HG03432 (cell line): ENCODE measurements around the gene FOXP1.

Experiments
- ATAC-seq: cut with Tn5 transposase; IDR thresholded peaks from one replicate; pipeline ENCODE4 v1.9.1; 2021; ENCODE audit warnings: mild to moderate bottlenecking, moderate library complexity; ENCODE audit not compliant: unreplicated experiment

FOXP1 gene

DNA sequence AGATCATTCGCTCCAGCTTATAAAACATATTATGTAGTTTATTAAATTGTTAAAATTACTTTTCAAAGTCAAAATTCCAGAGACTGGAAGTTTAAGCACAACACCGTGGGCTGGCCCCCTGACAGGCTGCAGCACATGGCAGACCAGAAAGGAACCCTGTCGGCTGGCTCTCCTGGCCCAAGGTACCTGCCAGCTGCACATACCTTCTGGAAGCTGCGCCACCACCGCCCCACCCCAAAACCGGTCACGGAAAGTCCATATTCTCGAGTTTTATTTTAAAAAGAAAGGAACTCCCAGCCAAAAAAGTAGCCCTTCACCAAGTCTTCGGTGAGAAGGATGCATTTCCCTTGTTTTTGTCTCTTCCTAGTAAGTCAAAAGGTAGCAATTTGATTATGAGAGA is 94.6 kb downstream of the FOXP1 start:
- ATAC-seq: no peak

GRCh38 chr3:71488391-71488809 is 95.1 kb downstream of the FOXP1 start:
- ATAC-seq: no peak

DNA sequence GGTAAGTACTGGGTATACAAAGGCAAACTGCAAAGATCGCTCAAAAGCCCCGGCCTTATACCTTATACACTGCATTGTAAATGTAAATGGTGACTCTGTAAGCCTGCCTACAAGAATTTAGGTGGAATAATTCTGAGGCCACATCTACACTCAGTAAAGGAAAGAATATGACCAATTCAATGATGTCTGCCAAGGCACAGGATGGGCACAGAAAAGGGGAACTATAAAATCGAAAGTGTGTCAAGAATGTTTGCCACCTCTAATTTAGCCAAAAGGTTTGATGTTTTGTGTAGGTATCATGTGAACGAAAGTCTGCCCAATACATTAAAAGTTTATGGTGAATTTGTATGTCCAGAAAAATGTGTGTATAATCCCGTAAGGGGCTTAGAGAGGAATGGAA is 96.1 kb downstream of the FOXP1 start:
- ATAC-seq: no peak

- ATAC-seq: no peak
Measured at GRCh38 chr3:71486831-71487230, 96.7 kb downstream of the FOXP1 start.

- ATAC-seq: no peak
Measured at GRCh38 chr3:71485896-71486295, 97.6 kb downstream of the FOXP1 start.

DNA sequence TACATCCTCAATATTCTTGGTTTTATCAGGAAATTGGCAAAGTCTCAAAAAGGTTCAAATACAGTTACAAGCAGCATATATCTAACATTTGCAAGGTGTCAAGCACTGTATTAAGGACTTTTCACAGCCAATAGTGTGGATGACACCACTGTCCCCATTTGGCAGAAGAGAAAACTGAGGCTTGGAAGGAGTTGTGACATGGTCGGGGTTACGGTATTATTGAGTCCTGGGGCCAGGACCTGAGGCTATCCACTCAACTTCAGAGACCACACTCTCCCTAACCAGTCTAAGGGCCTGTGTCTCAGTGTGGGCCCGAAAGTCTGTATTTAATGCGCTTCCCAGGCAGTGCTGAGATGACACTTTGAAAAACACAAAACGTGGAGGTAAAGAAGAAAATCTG is 99.1 kb downstream of the FOXP1 start:
- no peak for ATAC-seq

DNA sequence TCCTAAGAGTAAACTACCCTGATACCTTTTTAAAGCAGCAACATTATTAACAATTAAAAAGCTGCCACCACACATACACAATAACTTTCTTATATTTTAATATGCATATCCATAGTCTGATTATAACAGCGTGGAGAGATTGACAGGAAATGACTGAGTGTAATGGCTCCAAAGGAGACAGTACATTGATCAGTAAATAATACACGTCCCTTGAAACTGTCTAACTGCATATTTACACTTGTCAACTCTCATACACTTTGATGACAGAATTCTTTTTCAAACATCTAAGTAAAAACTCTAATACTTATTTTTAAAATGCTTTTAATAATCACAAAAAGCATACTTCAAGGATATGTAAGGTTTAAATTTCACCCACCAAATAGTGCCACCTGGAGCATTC is 99.5 kb downstream of the FOXP1 start:
- ATAC-seq: no peak

- ATAC-seq: no peak
Measured at GRCh38 chr3:71482771-71483170, 100.8 kb downstream of the FOXP1 start.

- no peak for ATAC-seq
Measured at GRCh38 chr3:71478568-71478967, 105.0 kb downstream of the FOXP1 start.

DNA sequence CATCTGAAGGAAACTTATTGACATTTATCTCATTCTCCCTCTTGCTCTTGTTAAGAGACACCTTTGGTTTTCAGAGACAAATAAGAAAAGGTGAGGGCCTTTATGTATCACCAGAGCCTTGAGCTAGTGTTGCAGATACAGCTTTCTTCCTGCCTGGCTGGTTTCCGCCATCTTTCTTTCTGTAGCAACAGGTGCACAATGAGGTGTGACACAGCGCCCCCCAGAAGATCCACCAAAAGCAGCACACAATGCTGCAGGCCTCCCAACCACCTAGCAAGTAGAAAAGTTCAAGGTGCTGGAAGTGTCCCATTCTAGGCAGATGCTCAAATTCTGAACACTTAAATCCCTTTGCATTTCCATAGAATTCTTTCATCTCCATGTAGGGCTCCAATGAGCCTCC is 106.6 kb downstream of the FOXP1 start:
- ATAC-seq: no peak

- ATAC-seq: no peak
Measured at GRCh38 chr3:71469138-71469435, 114.4 kb downstream of the FOXP1 start.

- ATAC-seq: no peak
Measured at GRCh38 chr3:71468311-71469137, 115.0 kb downstream of the FOXP1 start.

DNA sequence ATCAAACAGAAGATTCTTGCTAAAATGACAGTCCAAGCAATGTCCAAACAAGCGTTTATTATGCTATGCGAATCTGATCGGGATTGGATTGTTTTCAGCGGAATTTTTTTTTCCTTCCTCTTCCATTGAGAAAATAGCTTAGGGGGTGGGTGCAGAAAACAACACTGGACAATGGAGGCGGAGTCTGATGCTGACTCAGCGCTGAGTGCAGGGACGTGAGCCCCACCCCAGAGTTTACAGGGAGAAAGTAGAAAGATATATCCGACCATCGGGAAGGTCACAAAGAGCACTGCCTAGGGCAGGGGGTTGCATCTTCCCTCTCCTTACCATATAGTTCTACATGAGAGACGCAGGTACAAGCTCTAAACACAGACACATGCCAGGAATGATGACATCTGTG is 117.0 kb downstream of the FOXP1 start:
- no peak for ATAC-seq

- no peak for ATAC-seq
Measured at GRCh38 chr3:71465371-71466036, 118.0 kb downstream of the FOXP1 start.

DNA sequence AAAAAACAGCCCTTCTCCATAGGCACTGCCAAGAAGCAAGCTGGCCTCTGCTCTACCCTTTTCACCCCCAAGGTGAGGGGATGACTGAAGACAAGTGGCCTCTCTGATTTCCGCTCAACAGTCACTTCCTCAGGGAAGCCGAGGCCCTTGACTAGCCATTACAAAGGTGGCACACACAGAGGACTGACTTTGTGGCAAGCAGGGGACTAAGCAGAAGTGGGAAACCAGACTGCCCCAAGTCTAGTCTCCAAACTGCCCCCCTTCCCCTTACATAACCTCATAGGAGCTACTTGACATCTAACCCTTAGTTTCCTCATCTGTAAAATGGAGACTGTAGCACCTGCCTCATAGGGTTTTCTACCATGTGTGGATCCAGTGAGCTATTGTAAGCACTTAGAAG is 118.9 kb downstream of the FOXP1 start:
- no peak for ATAC-seq

DNA sequence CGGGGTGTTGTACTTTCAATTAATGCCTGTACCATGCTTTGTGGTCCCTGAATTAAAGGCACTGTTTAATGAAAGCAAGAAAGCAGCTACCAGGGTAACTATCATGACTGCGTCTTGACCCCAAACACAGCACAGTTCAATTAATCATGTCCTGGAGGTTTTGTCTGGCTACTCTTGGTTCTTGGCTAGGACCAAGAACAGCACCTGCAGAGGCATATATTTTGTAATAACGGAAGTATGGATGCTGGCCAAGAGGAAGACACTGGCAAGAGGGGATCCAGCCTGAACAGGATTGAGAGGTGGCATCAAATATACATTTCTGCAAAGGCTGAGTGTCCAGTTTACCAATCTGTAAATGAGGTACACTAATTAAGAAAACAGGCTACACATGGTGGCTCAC is 119.9 kb downstream of the FOXP1 start:
- ATAC-seq: no peak

- no peak for ATAC-seq
Measured at GRCh38 chr3:71462586-71462985, 120.9 kb downstream of the FOXP1 start.

- ATAC-seq: no peak
Measured at GRCh38 chr3:71461749-71462483, 121.6 kb downstream of the FOXP1 start.

DNA sequence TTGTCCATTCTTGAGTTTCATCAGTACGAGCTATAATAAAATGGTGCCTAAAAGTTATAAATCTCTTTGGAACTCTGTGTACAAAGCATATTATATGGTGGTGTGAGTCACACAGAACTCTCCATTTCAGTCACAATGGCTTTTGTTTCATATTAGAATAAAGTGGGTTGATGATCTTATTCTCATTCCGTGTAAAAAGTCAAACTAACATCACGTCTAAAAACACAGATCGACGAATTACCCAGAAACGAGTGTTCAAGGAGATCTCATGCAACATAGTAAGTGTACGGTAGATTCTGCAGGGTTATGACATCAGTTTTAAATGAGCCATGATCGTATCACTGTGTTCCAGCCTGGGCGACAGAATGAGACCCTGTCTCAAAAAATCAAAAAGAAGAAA is 122.4 kb downstream of the FOXP1 start:
- ATAC-seq: no peak

DNA sequence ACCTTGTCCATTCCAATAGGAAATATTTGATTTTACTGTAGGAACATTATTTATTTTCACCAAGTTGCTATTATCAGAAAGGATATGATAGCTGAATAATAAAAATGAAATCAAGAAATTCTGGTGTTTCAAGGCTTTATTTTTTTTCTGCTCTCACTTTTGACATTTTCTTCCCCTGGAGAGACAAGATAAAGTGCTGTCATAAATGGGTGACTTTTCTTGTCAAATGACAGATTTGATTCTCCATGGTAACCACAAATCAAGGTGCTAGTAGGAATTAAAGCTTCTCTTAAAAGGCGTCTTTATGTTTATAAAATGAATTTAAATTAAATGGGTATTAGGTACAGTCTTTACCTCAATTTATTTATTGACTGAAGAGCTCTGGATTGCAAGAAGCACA is 124.6 kb downstream of the FOXP1 start:
- no peak for ATAC-seq

DNA sequence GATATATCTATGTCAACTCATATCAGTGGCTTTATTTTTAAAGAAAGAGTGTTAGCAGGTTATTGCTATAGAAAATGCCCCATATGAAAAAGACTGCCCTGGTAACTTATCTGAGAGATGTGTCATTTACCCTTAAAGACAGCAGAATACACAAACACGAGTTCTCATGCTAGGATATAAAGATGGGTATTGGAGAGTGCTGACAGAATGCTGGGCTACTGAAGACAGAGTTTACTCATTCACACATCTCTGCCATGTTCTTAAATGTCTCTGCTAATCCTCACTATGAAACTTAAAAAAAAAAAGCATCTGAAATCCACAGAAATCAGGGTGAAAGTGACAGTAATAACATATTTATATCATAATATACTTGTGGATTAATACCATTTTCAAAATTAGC is 126.7 kb downstream of the FOXP1 start:
- ATAC-seq: no peak

DNA sequence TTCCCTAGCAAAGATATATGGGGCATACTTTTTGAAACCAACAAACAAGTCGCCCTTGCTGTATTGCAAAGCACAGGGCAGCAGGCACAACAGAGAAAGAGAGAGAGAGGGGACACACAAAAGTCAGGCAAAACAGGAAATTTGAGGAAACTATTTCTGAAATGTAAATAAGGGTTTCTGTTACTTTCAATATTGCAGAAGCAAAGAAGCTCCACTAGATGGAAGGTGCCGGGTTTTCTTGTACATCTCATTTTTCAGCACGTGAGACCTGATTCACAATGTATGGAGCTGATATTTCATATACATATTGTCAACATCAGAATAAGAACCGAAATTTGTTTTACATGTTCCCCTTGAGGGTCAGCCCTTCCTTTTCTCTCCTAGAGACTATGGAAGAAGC is 127.4 kb downstream of the FOXP1 start:
- no peak for ATAC-seq
